HepG2 (cell line): Measurements from ENCODE around the gene PAQR7. TPM values are rescaled to one million over a fixed set of nuclear protein-coding genes. Genes with fewer than 3 reads are reported as not detected.

ENCODE experiments used
- ETV6 ChIP-seq: sonication (generic); formaldehyde crosslinking; conservative IDR thresholded peaks from 2 replicates; pipeline ENCODE4 v1.4.0; 2020; ENCODE audit warnings: missing genetic modification reagents
- HNF1A ChIP-seq, 2 experiments: sonication (generic) in 1 of 2; formaldehyde crosslinking in 1 of 2; IDR thresholded peaks; 2 replicates each; pipeline versions ENCODE4 v1.4.0 to v1.6.1; 2016 to 2020; ENCODE audit warnings: borderline replicate concordance in 1 of 2, low read depth in 1 of 2, mild to moderate bottlenecking in 1 of 2, missing genetic modification reagents in 1 of 2
- HNF1B ChIP-seq: sonication (generic); formaldehyde crosslinking; IDR thresholded peaks from 2 replicates; pipeline ENCODE4 v1.5.1; 2020; ENCODE audit warnings: mild to moderate bottlenecking, moderate library complexity, missing genetic modification reagents
- SALL1 ChIP-seq: sonication (generic); formaldehyde crosslinking; IDR thresholded peaks from 2 replicates; pipeline ENCODE4 v1.8.0; 2022; ENCODE audit warnings: mild to moderate bottlenecking, missing genetic modification reagents
- SNAPC4 ChIP-seq: sonication (generic); formaldehyde crosslinking; IDR thresholded peaks from 2 replicates; pipeline ENCODE4 v1.4.0; 2020; ENCODE audit warnings: mild to moderate bottlenecking, missing genetic modification reagents
- SP4 ChIP-seq: sonication (generic); formaldehyde crosslinking; IDR thresholded peaks from 2 replicates; pipeline ENCODE4 v1.8.1; 2023; ENCODE audit warnings: mild to moderate bottlenecking, missing genetic modification reagents
- TEF ChIP-seq: sonication (generic); formaldehyde crosslinking; IDR thresholded peaks from 2 replicates; pipeline ENCODE4 v1.5.0; 2020; ENCODE audit warnings: missing genetic modification reagents
- YEATS2 ChIP-seq: sonication (generic); formaldehyde crosslinking; IDR thresholded peaks from 2 replicates; pipeline ENCODE4 v1.4.0; 2020; ENCODE audit warnings: missing genetic modification reagents, borderline replicate concordance
- ZBTB2 ChIP-seq: sonication (generic); formaldehyde crosslinking; IDR thresholded peaks from 2 replicates; pipeline ENCODE4 v1.8.0; 2022; ENCODE audit warnings: low read depth, missing genetic modification reagents
- ZC3H13 ChIP-seq: sonication (generic); formaldehyde crosslinking; IDR thresholded peaks from 2 replicates; pipeline ENCODE4 v1.8.1; 2023; ENCODE audit warnings: mild to moderate bottlenecking, missing genetic modification reagents, moderate library complexity
- ZNF225 ChIP-seq: sonication (generic); formaldehyde crosslinking; IDR thresholded peaks from 2 replicates; pipeline ENCODE4 v1.4.0; 2020; ENCODE audit warnings: mild to moderate bottlenecking, missing genetic modification reagents
- ZNF510 ChIP-seq: sonication (generic); formaldehyde crosslinking; IDR thresholded peaks from 2 replicates; pipeline ENCODE4 v1.4.0; 2020; ENCODE audit warnings: low read depth, mild to moderate bottlenecking, missing genetic modification reagents
- ZNF766 ChIP-seq: sonication (generic); formaldehyde crosslinking; IDR thresholded peaks from 2 replicates; pipeline ENCODE4 v1.5.0; 2020; ENCODE audit warnings: missing genetic modification reagents, borderline replicate concordance
- polyA plus RNA-seq, 8 experiments: library from polyadenylated mRNA; depleted of rRNA in 3 of 8; stranded (reverse) in 7 of 8; unstranded in 1 of 8; fragments of >200 nt; fragmentation: Illumina TruSeq in 4 of 8; extraction: Trizol in 4 of 8; gene quantifications; 2 replicates each; pipeline versions ENCODE4 v1.2.1 to v1.2.3, GENCODE V29; 2011 to 2016; ENCODE audit warnings: low read depth in 4 of 8, missing spikeins in 1 of 8, mixed read lengths in 1 of 8; ENCODE audit not compliant: insufficient read depth in 1 of 8
- total RNA-seq, 5 experiments: library from RNA; depleted of rRNA; stranded (reverse); fragments of >200 nt; fragmentation: Illumina TruSeq; extraction: Trizol; gene quantifications; 2 replicates each; pipeline ENCODE4 v1.2.3, GENCODE V29; 2016; ENCODE audit warnings: low read depth in 1 of 5

Gene PAQR7
- total and polyA plus RNA-seq, 2 of the 13 experiments (the other 11 are each of a cell fraction or from before 2014, with no cell fraction given) = 13.2 to 16.6 TPM

- TF ChIP-seq ZNF766 (CRISPR knock-in tag) (0 out of 2 replicates have a peak, but pooled peaks have one; percentile 39), TEF (CRISPR knock-in tag) (0 out of 2 replicates have a peak, but pooled peaks have one; percentile 17), SNAPC4 (CRISPR knock-in tag) (peak; percentile 41; the same call in 1 of the 2 replicates), ZBTB2 (0 out of 2 replicates have a peak, but pooled peaks have one; percentile 61), YEATS2 (CRISPR knock-in tag) (peak; percentile 77; the same call in 1 of the 2 replicates), SALL1 (peak; percentile 85), HNF1B (CRISPR knock-in tag) (peak; percentile 43; the same call in 1 of the 2 replicates), ZC3H13 (CRISPR knock-in tag) (peak; percentile 95), HNF1A (IDR thresholded peaks at IDR 0.05; ENCODE audit: low read depth) (no peak), HNF1A (CRISPR knock-in tag; IDR thresholded peaks at IDR 0.05; ENCODE audit: borderline replicate concordance) (peak; percentile 61; the same call in 1 of the 2 replicates), ETV6 (CRISPR knock-in tag) (peak; percentile 78), SP4 (CRISPR knock-in tag) (peak; percentile 97), ZNF225 (CRISPR knock-in tag) (no peak), ZNF510 (CRISPR knock-in tag) (no peak)
Observed at GRCh38 chr1:25858906-25859789, 16.4 kb downstream of the PAQR7 start, which contains the start of gene AUNIP (continued).
